Measurements from ENCODE around the gene ZBED6. TPM values are rescaled to one million over a fixed set of nuclear protein-coding genes. Genes with fewer than 3 reads are reported as not detected.

The ZBED6 gene
- total RNA-seq, 3 donors from 2014 or later (not counting 1 experiment from before 2014, with no cell fraction given) = 36.4 to 41.3 (median 39.8) TPM

- no peak overlapping the region for H3K27ac ChIP-seq (ENCODE audit: low read length)
Observed at GRCh38 chr1:203797216-203797615, 1.8 kb downstream of the ZBED6 start.

GRCh38 chr1:203797948-203798655 is 2.7 kb downstream of the ZBED6 start:
- peaks cover 9% of the 10 kb centered on the region for H3K36me3 ChIP-seq (ENCODE audit: control insufficient read depth, insufficient read depth, low read length)

More at GRCh38 chr1:203797216-203797615, 1.8 kb downstream of the ZBED6 start:
- no peaks in the 10 kb centered on the region for H3K27me3 Mint-ChIP-seq (ENCODE audit: low read depth in 2 of 2)
- peak overlapping the region; percentile 97 to 98 for H3K27ac Mint-ChIP-seq
- Histone ChIP-seq H3K9me3 (ENCODE audit: control insufficient read depth, insufficient read depth, low read length) (no peaks in the 10 kb centered on the region), H3K4me3 (ENCODE audit: low read length) (no peak overlapping the region), H3K27me3 (ENCODE audit: control insufficient read depth, insufficient read depth, low read length) (no peaks in the 10 kb centered on the region), H3K36me3 (ENCODE audit: control insufficient read depth, insufficient read depth, low read length) (peaks cover 7% of the 10 kb centered on the region), H3K4me1 (ENCODE audit: control insufficient read depth, insufficient read depth, low read length) (peaks cover 8% of the 10 kb centered on the region)
- no peak for ATAC-seq
- peaks cover 7% of the 10 kb centered on the region for H3K36me3 Mint-ChIP-seq
- no peak for DNase-seq
- no peaks in the 10 kb centered on the region for H3K9me3 Mint-ChIP-seq
- intact Hi-C loops (cut with micrococcal nuclease) = loop anchor here (5.0 kb wide), 1 partner anchor 35 kb away; no protein-coding TSS in a partner anchor
- TF ChIP-seq CTCF (IDR thresholded peaks at IDR 0.05) = no peak
- peak overlapping the region; percentile 98 for H3K4me3 Mint-ChIP-seq
- H3K4me1 Mint-ChIP-seq = peaks cover 49 to 52% of the 10 kb centered on the region in 2 donors
- WGBS (ENCODE audit: insufficient coverage) = 95% methylated on average over 2 of the region's 2 CpGs

GRCh38 chr1:203799157-203799556 is 3.7 kb downstream of the ZBED6 start:
- H3K27ac ChIP-seq (ENCODE audit: low read length) = no peak overlapping the region
- peaks cover 60 to 63% of the 10 kb centered on the region in 2 donors for H3K4me1 Mint-ChIP-seq
- no peak overlapping the region for H3K4me3 Mint-ChIP-seq
- DNase-seq (no peak), ATAC-seq (no peak)
- TF ChIP-seq CTCF (IDR thresholded peaks at IDR 0.05) = no peak
- H3K36me3 ChIP-seq (ENCODE audit: control insufficient read depth, insufficient read depth, low read length) = peaks cover 12% of the 10 kb centered on the region
- H3K4me3 ChIP-seq (ENCODE audit: low read length) = no peak overlapping the region
- no peaks in the 10 kb centered on the region for H3K9me3 ChIP-seq (ENCODE audit: control insufficient read depth, insufficient read depth, low read length)
- peaks cover 7% of the 10 kb centered on the region for H3K36me3 Mint-ChIP-seq
- H3K27me3 Mint-ChIP-seq (ENCODE audit: low read depth in 2 of 2) = no peaks in the 10 kb centered on the region
- H3K4me1 ChIP-seq (ENCODE audit: control insufficient read depth, insufficient read depth, low read length) = peaks cover 12% of the 10 kb centered on the region
- intact Hi-C loops (cut with micrococcal nuclease) = loop anchor here (5.0 kb wide), 1 partner anchor 37 kb away; no protein-coding TSS in a partner anchor
- H3K9me3 Mint-ChIP-seq = no peaks in the 10 kb centered on the region
- 99% methylated on average over 4 of the region's 4 CpGs for WGBS (ENCODE audit: insufficient coverage)
- H3K27me3 ChIP-seq (ENCODE audit: control insufficient read depth, insufficient read depth, low read length) = no peaks in the 10 kb centered on the region
- H3K27ac Mint-ChIP-seq = no peak overlapping the region

More at GRCh38 chr1:203797948-203798655, 2.7 kb downstream of the ZBED6 start:
- no peak for TF ChIP-seq CTCF (IDR thresholded peaks at IDR 0.05)
- WGBS (ENCODE audit: insufficient coverage) = 96% methylated on average over 2 of the region's 6 CpGs
- no peak overlapping the region for H3K4me3 Mint-ChIP-seq
- Histone ChIP-seq H3K27ac (ENCODE audit: low read length) (no peak overlapping the region), H3K9me3 (ENCODE audit: control insufficient read depth, insufficient read depth, low read length) (no peaks in the 10 kb centered on the region), H3K4me1 (ENCODE audit: control insufficient read depth, insufficient read depth, low read length) (peaks cover 8% of the 10 kb centered on the region), H3K27me3 (ENCODE audit: control insufficient read depth, insufficient read depth, low read length) (no peaks in the 10 kb centered on the region), H3K4me3 (ENCODE audit: low read length) (no peak overlapping the region)
- peaks cover 52 to 55% of the 10 kb centered on the region in 2 donors for H3K4me1 Mint-ChIP-seq
- intact Hi-C loops (cut with micrococcal nuclease) = loop anchor here (5.0 kb wide), 1 partner anchor 36 kb away; no protein-coding TSS in a partner anchor
- H3K9me3 Mint-ChIP-seq = no peaks in the 10 kb centered on the region
- no peaks in the 10 kb centered on the region for H3K27me3 Mint-ChIP-seq (ENCODE audit: low read depth in 2 of 2)
- H3K27ac Mint-ChIP-seq = peak overlapping the region; percentile 97 to 98
- ATAC-seq = no peak
- DNase-seq = no peak
- peaks cover 7% of the 10 kb centered on the region for H3K36me3 Mint-ChIP-seq

Measured in natural killer cell (primary cell).